Activated CD4-positive, alpha-beta memory T cell treated with anti-CD3 and anti-CD28 coated beads, Interleukin-2, amount 10 ng/mL, durations not matched to agents 7 days and 5 days (primary cell): ENCODE results near the gene GATAD2A. TPM values are rescaled to one million over a fixed set of nuclear protein-coding genes. Genes with fewer than 3 reads are reported as not detected.

Experiments
- CTCF ChIA-PET: fragments of 350-600 bp; sonication (Branson Sonifier 250); formaldehyde crosslinking; loops from one replicate; lab custom pipeline; 2021; ENCODE audit warnings: antibody characterized with exemption, inconsistent platforms; lab: Charles Lee
- POLR2A ChIA-PET: fragments of 350-600 bp; sonication (Branson Sonifier 250); formaldehyde crosslinking; loops from one replicate; lab custom pipeline; 2021; ENCODE audit warnings: antibody characterized with exemption; lab: Charles Lee
- DNase-seq: peaks from one replicate; pipeline ENCODE4 v3.0.0-alpha.2; 2020
- H3K27ac Mint-ChIP-seq: one replicate; pipeline ENCODE4 v1.8.0; 2021; ENCODE audit warnings: mild to moderate bottlenecking, mixed read lengths
- H3K27me3 Mint-ChIP-seq: one replicate; pipeline ENCODE4 v1.8.0; 2021; ENCODE audit warnings: mixed read lengths
- H3K36me3 Mint-ChIP-seq: one replicate; pipeline ENCODE4 v1.8.0; 2021; ENCODE audit warnings: low read depth, mixed read lengths
- H3K4me1 Mint-ChIP-seq: one replicate; pipeline ENCODE4 v1.8.0; 2021; ENCODE audit warnings: mixed read lengths
- H3K4me3 Mint-ChIP-seq: one replicate; pipeline ENCODE4 v1.8.0; 2021; ENCODE audit warnings: mild to moderate bottlenecking, mixed read lengths
- H3K9me3 Mint-ChIP-seq: one replicate; pipeline ENCODE4 v1.8.0; 2021; ENCODE audit warnings: mixed read lengths
- total RNA-seq, 2 experiments: library from RNA; stranded (reverse); gene quantifications; one replicate each; pipeline ENCODE4 v1.2.3, GENCODE V29; 2021

GATAD2A gene
- total RNA-seq, 2 experiments from 2014 or later, result 109 to 113 TPM

GRCh38 chr19:19491321-19492025 is 86.0 kb downstream of the GATAD2A start:
- DNase-seq, result no peak
- ChIA-PET POLR2A (interaction anchor here (1.0 to 4.5 kb wide), 8 partner anchors 20 to 346 kb away, joined by 3 to 79 read pairs (median 18); partner anchors contain the start of genes BORCS8, GATAD2A and RFXANK), CTCF (interaction anchor here (0.6 to 5.6 kb wide), 15 partner anchors 13 to 351 kb away, joined by 3 to 155 read pairs (median 3); partner anchors contain the start of gene GATAD2A)
- H3K27me3 Mint-ChIP-seq, result no peaks in the 10 kb centered on the region
- H3K4me3 Mint-ChIP-seq, result no peak overlapping the region
- H3K36me3 Mint-ChIP-seq, result peaks cover 38% of the 10 kb centered on the region
- H3K4me1 Mint-ChIP-seq, result peaks cover 37% of the 10 kb centered on the region
- no peak overlapping the region for H3K27ac Mint-ChIP-seq
- no peaks in the 10 kb centered on the region for H3K9me3 Mint-ChIP-seq

GRCh38 chr19:19492026-19492610 is 86.6 kb downstream of the GATAD2A start:
- ChIA-PET POLR2A (interaction anchor here (1.1 to 4.5 kb wide), 2 partner anchors 23 to 128 kb away, joined by 5 to 79 read pairs; partner anchors contain the start of genes NDUFA13 and TSSK6), CTCF (interaction anchor here (1.1 to 5.6 kb wide), 5 partner anchors 87 to 170 kb away, joined by 3 to 155 read pairs (median 7); partner anchors contain the start of gene GATAD2A)
- Mint-ChIP-seq H3K4me1 (peaks cover 35% of the 10 kb centered on the region), H3K36me3 (peaks cover 43% of the 10 kb centered on the region), H3K9me3 (no peaks in the 10 kb centered on the region), H3K27ac (no peak overlapping the region), H3K27me3 (no peaks in the 10 kb centered on the region), H3K4me3 (no peak overlapping the region)
- DNase-seq, result no peak

DNA sequence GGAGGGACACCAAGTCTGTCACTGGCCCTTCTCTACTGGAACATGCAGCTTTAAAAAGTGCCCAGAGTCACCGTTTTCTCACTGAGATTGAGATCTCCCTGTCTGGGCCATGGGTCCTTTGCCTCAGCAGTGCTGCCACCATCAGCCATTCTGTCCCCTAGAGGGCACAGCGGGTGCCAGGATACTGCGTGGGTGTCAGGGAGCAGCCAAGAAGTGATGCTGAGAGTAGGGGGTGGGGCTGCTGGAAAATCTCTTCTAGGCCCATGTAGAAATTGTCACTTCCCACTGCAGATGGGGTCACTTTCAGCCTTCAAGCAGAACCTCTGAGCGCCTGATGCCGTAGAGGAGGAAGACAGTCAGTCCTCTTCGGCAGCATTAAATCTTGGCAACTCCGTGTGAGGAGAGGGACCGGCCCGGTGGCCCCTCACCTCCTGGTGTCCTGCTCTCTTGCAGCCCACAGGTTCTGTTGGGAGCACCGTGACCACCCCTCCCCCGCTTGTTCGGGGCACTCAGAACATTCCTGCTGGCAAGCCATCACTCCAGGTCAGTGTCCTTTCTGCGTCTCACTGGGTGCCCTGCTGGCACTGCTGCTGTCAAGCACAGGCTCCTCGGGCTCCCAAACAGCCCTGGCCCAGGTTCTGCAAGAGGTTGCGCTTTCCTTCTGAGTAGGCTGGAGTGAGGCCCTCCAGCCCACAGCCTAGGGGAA is 88.5 kb downstream of the GATAD2A start:
- Mint-ChIP-seq H3K9me3 (no peaks in the 10 kb centered on the region), H3K27me3 (no peaks in the 10 kb centered on the region), H3K4me1 (peaks cover 19% of the 10 kb centered on the region), H3K4me3 (no peak overlapping the region), H3K27ac (no peak overlapping the region), H3K36me3 (peaks cover 51% of the 10 kb centered on the region)
- ChIA-PET POLR2A (interaction anchor here (1.5 kb wide), 1 partner anchor 128 kb away, joined by 5 read pairs; no protein-coding TSS in a partner anchor), CTCF (interaction anchor here (2.0 to 5.6 kb wide), 2 partner anchors 89 to 128 kb away, joined by 7 to 155 read pairs; partner anchors contain the start of gene GATAD2A)
- DNase-seq, result no peak

- peaks cover 50% of the 10 kb centered on the region for H3K36me3 Mint-ChIP-seq
Measured at GRCh38 chr19:19495614-19496603, 90.4 kb downstream of the GATAD2A start.

GRCh38 chr19:19498255-19498991 is 92.9 kb downstream of the GATAD2A start:
- Mint-ChIP-seq H3K27ac (no peak overlapping the region), H3K9me3 (no peaks in the 10 kb centered on the region), H3K4me1 (peaks cover 2% of the 10 kb centered on the region), H3K4me3 (no peak overlapping the region), H3K36me3 (peaks cover 64% of the 10 kb centered on the region), H3K27me3 (no peaks in the 10 kb centered on the region)
- ChIA-PET POLR2A (no interaction called here), CTCF (no interaction called here)
- no peak for DNase-seq

More at GRCh38 chr19:19495614-19496603, 90.4 kb downstream of the GATAD2A start:
- peaks cover 2% of the 10 kb centered on the region for H3K4me1 Mint-ChIP-seq
- CTCF ChIA-PET, result interaction anchor here (0.5 to 0.7 kb wide), 2 partner anchors 21 to 26 kb away, joined by 3 read pairs; no protein-coding TSS in a partner anchor
- no peak for DNase-seq
- H3K27ac Mint-ChIP-seq, result no peak overlapping the region
- no peaks in the 10 kb centered on the region for H3K9me3 Mint-ChIP-seq
- H3K27me3 Mint-ChIP-seq, result no peaks in the 10 kb centered on the region
- no peak overlapping the region for H3K4me3 Mint-ChIP-seq
- POLR2A ChIA-PET, result no interaction called here

DNA sequence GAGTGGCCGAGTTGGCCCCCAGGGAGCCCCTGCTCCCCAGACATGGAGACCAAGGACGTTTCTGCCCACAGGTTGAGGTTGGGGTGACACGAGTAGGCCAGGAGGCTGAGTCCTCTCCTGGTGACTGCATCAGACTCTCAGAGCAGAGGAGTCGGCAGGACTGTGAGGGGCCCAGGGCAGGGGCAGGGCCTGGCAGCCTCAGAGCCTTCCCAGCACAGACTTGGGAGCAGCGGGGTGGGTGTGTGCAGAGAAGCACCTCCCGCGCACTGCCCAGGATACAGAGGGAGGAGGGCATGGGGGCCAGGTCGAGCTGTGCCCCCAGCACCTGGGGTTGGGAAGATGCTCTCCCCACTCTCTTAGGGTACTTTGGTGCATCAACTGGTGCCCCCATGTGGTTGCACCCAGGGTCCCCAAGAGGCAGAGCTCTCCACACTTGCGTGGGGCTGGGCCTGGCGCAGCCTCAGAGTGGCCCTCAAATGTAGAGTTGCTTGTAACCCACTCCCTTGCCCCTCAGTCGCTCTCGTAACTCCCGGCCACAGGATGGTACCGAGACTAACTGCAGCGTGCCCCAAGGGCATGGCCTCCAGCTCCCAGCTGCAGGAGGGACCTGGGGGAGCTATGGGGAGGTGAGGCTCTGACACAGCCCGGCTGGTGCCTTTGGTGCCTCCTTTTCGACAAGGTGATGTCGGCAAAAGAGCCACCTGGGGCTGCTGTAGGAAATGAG is 94.0 kb downstream of the GATAD2A start:
- Mint-ChIP-seq H3K27me3 (no peaks in the 10 kb centered on the region), H3K4me1 (peaks cover 2% of the 10 kb centered on the region), H3K27ac (no peak overlapping the region), H3K4me3 (no peak overlapping the region), H3K9me3 (no peaks in the 10 kb centered on the region), H3K36me3 (peaks cover 63% of the 10 kb centered on the region)
- no peak for DNase-seq
- ChIA-PET POLR2A (no interaction called here), CTCF (no interaction called here)

DNA sequence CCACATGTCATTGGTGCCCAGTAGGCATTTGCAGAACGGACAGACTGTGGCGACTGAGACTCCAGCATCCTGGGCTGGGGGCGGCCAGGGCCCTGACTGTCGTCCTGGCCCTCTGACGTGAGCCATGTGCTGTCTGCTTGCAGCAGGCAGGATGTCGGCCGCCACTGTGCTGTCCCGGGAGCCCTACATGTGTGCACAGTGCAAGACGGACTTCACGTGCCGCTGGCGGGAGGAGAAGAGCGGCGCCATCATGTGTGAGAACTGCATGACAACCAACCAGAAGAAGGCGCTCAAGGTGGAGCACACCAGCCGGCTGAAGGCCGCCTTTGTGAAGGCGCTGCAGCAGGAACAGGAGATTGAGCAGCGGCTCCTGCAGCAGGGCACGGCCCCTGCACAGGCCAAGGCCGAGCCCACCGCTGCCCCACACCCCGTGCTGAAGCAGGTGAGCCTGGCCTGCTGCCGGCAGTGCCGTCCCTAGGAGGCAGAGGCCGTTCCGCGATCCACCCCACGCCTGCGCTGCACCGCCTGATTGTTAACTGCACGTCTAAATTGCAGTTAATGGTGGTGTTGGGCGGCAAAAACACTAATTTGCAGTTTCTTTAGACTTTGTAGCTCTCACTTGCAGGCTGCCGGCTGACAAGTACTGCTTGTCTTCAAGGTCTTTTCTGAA is 95.6 kb downstream of the GATAD2A start:
- H3K36me3 Mint-ChIP-seq, result peaks cover 56% of the 10 kb centered on the region
- H3K4me3 Mint-ChIP-seq, result no peak overlapping the region
- H3K27ac Mint-ChIP-seq, result no peak overlapping the region
- ChIA-PET CTCF (no interaction called here), POLR2A (no interaction called here)
- no peaks in the 10 kb centered on the region for H3K4me1 Mint-ChIP-seq
- no peaks in the 10 kb centered on the region for H3K27me3 Mint-ChIP-seq
- no peak for DNase-seq
- no peaks in the 10 kb centered on the region for H3K9me3 Mint-ChIP-seq

- Mint-ChIP-seq H3K27ac (no peak overlapping the region), H3K36me3 (peaks cover 55% of the 10 kb centered on the region), H3K4me1 (no peaks in the 10 kb centered on the region), H3K27me3 (no peaks in the 10 kb centered on the region), H3K4me3 (no peak overlapping the region), H3K9me3 (no peaks in the 10 kb centered on the region)
- ChIA-PET CTCF (no interaction called here), POLR2A (no interaction called here)
- DNase-seq, result no peak
Measured at GRCh38 chr19:19501798-19502197, 96.3 kb downstream of the GATAD2A start.

DNA sequence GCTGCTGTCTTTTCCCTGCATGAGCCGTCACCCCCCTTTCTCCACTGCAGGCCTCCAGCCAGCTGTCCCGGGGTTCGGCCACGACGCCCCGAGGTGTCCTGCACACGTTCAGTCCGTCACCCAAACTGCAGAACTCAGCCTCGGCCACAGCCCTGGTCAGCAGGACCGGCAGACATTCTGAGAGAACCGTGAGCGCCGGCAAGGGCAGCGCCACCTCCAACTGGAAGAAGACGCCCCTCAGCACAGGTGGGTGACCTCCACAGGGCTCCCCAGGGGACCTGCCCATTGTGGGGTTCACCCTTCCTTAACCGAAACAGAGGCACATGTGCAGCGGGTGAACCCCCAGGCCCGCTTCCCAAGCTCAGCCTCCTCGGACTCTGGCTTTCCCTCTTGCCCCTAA is 96.8 kb downstream of the GATAD2A start:
- POLR2A ChIA-PET, result no interaction called here
- Mint-ChIP-seq H3K9me3 (no peaks in the 10 kb centered on the region), H3K27ac (no peak overlapping the region), H3K36me3 (peaks cover 52% of the 10 kb centered on the region), H3K4me3 (no peak overlapping the region), H3K27me3 (no peaks in the 10 kb centered on the region), H3K4me1 (no peaks in the 10 kb centered on the region)
- DNase-seq, result no peak
- CTCF ChIA-PET, result no interaction called here

DNA sequence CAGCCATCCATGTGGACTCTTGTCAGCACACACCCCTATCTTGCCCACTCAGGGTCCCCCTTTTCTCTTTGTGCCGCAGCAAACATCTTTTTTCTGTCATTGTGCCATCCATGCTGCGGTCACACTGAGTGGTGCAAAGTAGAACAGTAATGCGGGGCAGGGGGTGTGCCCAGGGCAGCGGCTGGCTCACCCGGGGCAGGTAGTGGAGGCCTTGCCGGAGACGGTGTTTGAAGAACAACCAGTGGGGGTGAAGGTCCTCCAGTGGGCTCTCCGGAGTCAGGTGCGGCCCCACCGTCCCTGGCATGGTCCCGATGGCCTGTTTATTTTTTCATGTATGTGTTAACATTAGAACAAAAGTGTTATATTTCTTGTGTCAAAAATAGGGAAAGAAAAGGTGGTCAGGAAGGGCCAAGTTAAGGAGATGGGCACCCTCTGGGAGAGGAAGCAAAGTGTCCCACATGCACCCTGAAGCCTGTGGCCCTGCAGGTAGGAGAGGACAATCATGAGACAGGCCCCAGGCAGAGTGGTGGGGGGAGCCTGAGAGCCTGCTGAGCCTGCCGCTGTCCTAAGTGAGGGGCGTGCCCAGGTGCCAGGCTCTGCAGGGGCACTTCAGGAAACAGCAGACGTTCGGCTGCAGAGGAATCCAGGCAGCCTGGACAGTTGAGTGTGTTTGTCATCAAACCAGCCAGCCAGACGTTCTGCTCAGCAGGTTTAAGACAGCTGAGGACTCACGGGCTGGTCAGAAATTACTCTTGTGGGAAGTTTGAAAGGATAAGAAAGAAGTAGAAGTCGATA is 97.5 kb downstream of the GATAD2A start:
- ChIA-PET CTCF (no interaction called here), POLR2A (interaction anchor here (1.3 kb wide), 1 partner anchor 13 kb away, joined by 4 read pairs; the partner anchor contains the start of genes NDUFA13 and TSSK6)
- DNase-seq, result no peak
- H3K9me3 Mint-ChIP-seq, result no peaks in the 10 kb centered on the region
- no peaks in the 10 kb centered on the region for H3K4me1 Mint-ChIP-seq
- H3K27me3 Mint-ChIP-seq, result no peaks in the 10 kb centered on the region
- no peak overlapping the region for H3K4me3 Mint-ChIP-seq
- H3K27ac Mint-ChIP-seq, result no peak overlapping the region
- H3K36me3 Mint-ChIP-seq, result peaks cover 54% of the 10 kb centered on the region
